Breast epithelium (tissue), 3 donors: ENCODE data around the gene CLCN3.

Experiments used
- CTCF ChIP-seq, 3 donors: fragments of 450-650 bp; IDR thresholded peaks; one replicate each; pipeline ENCODE4 v1.5.1; 2016 to 2017; ENCODE audit warnings: antibody characterized with exemption in 3 of 3, mild to moderate bottlenecking in 3 of 3, moderate library complexity in 3 of 3
- POLR2A ChIP-seq: fragments of 450-650 bp; IDR thresholded peaks from one replicate; pipeline ENCODE4 v1.6.1; 2016; ENCODE audit warnings: antibody characterized with exemption, mild to moderate bottlenecking, moderate library complexity

GRCh38 chr4:169661761-169662160 is 41.4 kb downstream of the CLCN3 start:
- TF ChIP-seq CTCF (IDR thresholded peaks at IDR 0.05): no peak
- TF ChIP-seq POLR2A: no peak
